K562 (cell line): ENCODE results near the gene MCCC1. TPM values are rescaled to one million over a fixed set of nuclear protein-coding genes. Genes with fewer than 3 reads are reported as not detected.

Source experiments
- RAD21 ChIP-seq, 2 experiments: fragments of 250-450 bp in 1 of 2; fragments of 450-650 bp in 1 of 2; sonication (Bioruptor Pico) in 1 of 2; formaldehyde crosslinking in 1 of 2; IDR thresholded peaks in 1 of 2; conservative IDR thresholded peaks in 1 of 2; 2 replicates each; pipeline versions ENCODE4 v1.4.0 to v1.8.0; 2020 to 2022; ENCODE audit warnings: mild to moderate bottlenecking in 2 of 2, moderate library complexity in 1 of 2
- ZNF407 ChIP-seq: fragments of 450-650 bp; IDR thresholded peaks from 2 replicates; pipeline ENCODE4 v1.6.1; 2016; ENCODE audit warnings: low read depth
- polyA plus RNA-seq, 8 experiments: library from polyadenylated mRNA; depleted of rRNA in 4 of 8; stranded (reverse) in 5 of 8; unstranded in 3 of 8; fragments of >200 nt; fragmentation: Nextera tagmentation in 2 of 8; fragmentation: Illumina TruSeq in 1 of 8; extraction: Ambion mirVana in 2 of 8; extraction: Trizol in 1 of 8; gene quantifications; 2 replicates each; pipeline versions ENCODE4 v1.2.1 to v1.2.3, GENCODE V29; 2011 to 2014; ENCODE audit warnings: inconsistent platforms in 1 of 8, missing spikeins in 1 of 8
- total RNA-seq, 7 experiments: library from RNA; depleted of rRNA in 6 of 7; stranded (reverse); fragments of >200 nt in 6 of 7; fragmentation: Illumina TruSeq in 2 of 7; extraction: Trizol in 2 of 7; gene quantifications; 2 replicates each; pipeline versions ENCODE4 v1.2.1 to v1.2.3, GENCODE V29; 2011 to 2021; ENCODE audit warnings: low replicate concordance in 1 of 7

The MCCC1 gene
- total and polyA plus RNA-seq, 9 of the 15 experiments (the other 6 are each of a cell fraction or from before 2014, with no cell fraction given): 13.7 to 26.9 (median 23.0) TPM

- no peak for TF ChIP-seq ZNF407
- 0 out of 4 replicates have a peak, but pooled peaks of 1 of the 2 experiments have one; percentile 18 for TF ChIP-seq RAD21 (CRISPR knock-in tag; conservative IDR thresholded peaks at IDR 0.05 in 1 of 2, IDR thresholded peaks at IDR 0.05 in 1 of 2)
Observed at GRCh38 chr3:183114384-183115178, 15.3 kb upstream of the MCCC1 start (continued).
